Measurements from ENCODE around the gene RPH3AL. TPM values are rescaled to one million over a fixed set of nuclear protein-coding genes. Genes with fewer than 3 reads are reported as not detected.

The RPH3AL gene
- total and polyA plus RNA-seq, 8 donors: 43.4 to 89.1 (median 56.0) TPM

DNA sequence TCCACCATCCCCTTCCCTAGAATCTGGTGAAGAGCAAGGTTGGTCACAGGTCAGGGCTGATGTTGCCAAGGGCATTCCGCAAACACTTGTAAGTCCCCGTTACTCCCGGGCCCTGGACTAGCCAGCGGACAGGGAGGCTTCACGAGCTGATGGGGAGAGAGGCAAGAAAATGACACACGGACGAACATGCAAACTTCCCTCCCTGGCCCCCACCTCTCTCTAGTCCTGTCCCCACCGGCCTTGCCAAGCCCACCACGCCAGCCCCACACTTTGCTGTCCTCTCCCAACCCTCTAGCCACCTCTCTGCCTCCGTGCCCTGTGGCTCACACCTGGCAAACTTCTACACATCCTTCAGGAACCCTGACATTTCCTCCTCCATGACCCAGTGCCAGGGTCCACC, 54.8 kb downstream of the RPH3AL start:
- Histone ChIP-seq H3K4me1 (peaks cover 0 to 11% (median 3%) of the 10 kb centered on the region in 3 donors), H3K27ac (no peak overlapping the region), H3K9me3 (no peaks in the 10 kb centered on the region), H3K27me3 (no peaks in the 10 kb centered on the region), H3K4me3 (no peak overlapping the region), H3K36me3 (peaks cover 0 to 6% (median 0%) of the 10 kb centered on the region in 3 donors)
- WGBS, 2 donors: 90 to 92% methylated on average over 10 of the region's 10 CpGs
- DNase-seq (peak in 2 of 6 donors; percentile 39 to 49), FAIRE-seq (no peak), ATAC-seq (no peak)
- intact Hi-C loops (cut with DNase I): no loop called here
- TF ChIP-seq, protein P1, sequence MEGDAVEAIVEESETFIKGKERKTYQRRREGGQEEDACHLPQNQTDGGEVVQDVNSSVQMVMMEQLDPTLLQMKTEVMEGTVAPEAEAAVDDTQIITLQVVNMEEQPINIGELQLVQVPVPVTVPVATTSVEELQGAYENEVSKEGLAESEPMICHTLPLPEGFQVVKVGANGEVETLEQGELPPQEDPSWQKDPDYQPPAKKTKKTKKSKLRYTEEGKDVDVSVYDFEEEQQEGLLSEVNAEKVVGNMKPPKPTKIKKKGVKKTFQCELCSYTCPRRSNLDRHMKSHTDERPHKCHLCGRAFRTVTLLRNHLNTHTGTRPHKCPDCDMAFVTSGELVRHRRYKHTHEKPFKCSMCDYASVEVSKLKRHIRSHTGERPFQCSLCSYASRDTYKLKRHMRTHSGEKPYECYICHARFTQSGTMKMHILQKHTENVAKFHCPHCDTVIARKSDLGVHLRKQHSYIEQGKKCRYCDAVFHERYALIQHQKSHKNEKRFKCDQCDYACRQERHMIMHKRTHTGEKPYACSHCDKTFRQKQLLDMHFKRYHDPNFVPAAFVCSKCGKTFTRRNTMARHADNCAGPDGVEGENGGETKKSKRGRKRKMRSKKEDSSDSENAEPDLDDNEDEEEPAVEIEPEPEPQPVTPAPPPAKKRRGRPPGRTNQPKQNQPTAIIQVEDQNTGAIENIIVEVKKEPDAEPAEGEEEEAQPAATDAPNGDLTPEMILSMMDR (IDR thresholded peaks at IDR 0.05): no peak

DNA sequence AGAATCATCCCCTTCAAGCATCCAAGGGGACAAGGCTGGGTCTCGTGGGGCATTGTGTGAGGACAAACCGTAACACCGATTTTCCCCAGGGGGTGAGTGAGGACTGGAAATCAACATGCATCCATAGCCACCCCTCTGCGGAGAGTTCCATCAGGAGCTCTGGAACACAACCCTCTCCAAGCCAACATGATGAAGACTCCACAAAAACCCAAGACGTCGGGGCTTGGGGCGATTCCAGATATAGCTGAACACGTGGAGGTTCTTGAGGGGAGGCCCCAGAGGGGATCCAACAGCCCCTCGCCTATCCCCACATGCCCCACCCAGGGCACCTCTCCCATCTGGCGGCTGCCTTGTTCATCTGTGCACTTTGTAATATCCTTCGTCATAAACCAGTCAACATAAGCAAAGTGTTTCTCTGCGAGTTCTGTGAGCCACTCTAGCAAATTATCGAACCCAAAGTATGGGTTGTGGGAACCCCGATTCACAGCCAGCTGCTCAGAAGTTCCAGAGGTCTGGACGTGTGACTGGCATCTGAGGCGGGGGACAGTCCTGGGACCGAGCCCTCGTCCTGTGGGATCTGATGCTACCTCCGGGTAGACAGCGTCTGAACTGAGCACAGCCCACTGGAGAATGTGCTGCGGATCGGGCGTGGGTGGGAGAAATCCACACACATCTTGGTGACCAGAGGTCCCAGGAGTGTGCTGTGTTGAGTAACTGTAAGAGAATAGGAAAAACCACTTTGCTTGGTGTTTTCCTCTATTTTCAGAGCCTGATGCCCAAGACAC, 55.5 kb downstream of the RPH3AL start:
- FAIRE-seq: no peak

DNA sequence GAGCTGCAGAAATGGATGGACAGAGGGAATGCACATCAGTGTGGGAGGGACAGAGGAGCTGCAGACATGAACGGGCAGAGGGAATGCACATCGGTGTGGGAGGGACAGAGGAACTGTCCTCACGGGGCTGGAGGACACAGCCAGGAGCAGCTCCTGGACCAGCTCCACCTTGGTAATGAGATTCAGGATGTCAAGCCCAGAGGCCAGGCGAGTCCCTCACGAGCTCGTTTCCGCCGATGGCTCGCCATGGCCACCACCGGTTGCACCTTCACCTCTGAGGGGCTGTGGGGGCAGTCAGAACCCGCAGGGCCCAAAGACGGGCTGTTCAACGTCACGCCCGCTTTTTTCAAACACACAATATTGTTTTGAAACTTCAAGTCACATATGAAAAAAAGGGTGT, 56.2 kb downstream of the RPH3AL start:
- no peaks in the 10 kb centered on the region for H3K36me3 ChIP-seq
- H3K9me3 ChIP-seq: no peaks in the 10 kb centered on the region
- H3K4me1 ChIP-seq: peaks cover 0 to 11% (median 3%) of the 10 kb centered on the region in 3 donors
- WGBS, 2 donors: 83 to 89% methylated on average over 14 to 15 of the region's 15 CpGs
- TF ChIP-seq, protein P1 (IDR thresholded peaks at IDR 0.05): no peak
- DNase-seq (peak in 2 of 6 donors; percentile 5 to 47), ATAC-seq (no peak), FAIRE-seq (no peak)
- H3K27me3 ChIP-seq: no peaks in the 10 kb centered on the region
- H3K4me3 ChIP-seq: no peak overlapping the region
- intact Hi-C loops (cut with DNase I): no loop called here
- no peak overlapping the region for H3K27ac ChIP-seq

More for the DNA sequence above, 55.5 kb downstream of the RPH3AL start:
- Histone ChIP-seq H3K27me3 (no peaks in the 10 kb centered on the region), H3K9me3 (no peaks in the 10 kb centered on the region), H3K4me3 (no peak overlapping the region), H3K36me3 (peaks cover 0 to 3% (median 0%) of the 10 kb centered on the region in 3 donors), H3K4me1 (peaks cover 0 to 11% (median 3%) of the 10 kb centered on the region in 3 donors), H3K27ac (no peak overlapping the region)
- intact Hi-C loops (cut with DNase I): no loop called here
- TF ChIP-seq, protein P1 (IDR thresholded peaks at IDR 0.05): no peak
- 90 to 91% methylated on average over 23 of the region's 23 CpGs for WGBS, 2 donors
- DNase-seq: peak in 2 of 6 donors; percentile 12 to 34
- no peak for ATAC-seq

DNA sequence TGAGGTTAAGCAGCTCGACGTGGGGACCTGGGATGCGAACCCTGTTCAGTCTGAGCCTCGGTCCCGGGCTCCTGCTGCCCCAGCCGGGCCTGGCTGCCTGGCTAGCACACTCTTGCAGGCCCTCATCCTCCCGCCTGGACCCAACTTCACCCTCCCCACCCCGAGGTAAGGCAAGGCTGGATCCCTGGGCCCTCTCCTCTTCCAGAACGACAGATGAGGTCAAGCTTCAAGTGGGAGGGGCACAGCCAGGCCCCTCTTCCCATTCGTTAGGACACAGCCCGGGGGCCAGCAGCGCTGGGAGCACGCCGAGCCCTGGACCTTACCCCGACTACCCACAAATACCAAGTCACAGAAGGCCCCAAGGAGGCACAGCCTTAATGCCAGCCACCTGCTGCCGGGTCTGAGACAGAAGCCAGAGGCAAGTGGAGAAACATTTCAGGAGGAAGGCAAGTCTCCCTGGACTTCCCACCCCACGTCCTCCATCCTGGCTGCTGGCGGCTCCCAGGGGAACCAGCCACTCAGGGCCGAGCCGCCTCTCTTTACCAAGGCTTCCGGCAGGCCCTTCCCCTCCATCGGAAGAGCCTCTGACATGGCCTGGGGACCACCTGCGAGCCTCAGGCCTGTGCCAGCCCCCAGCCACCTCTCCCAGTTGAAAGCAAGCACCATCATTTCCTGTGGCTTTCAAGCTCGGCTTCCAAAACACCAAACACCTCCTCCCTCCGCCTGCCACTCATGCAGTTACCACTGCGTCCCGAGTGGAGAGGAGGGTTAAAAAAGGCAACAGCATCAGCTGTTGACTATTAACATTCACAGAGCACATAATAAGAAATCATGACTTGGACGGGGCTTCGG, 59.9 kb downstream of the RPH3AL start:
- Histone ChIP-seq H3K4me3 (no peak overlapping the region), H3K9me3 (no peaks in the 10 kb centered on the region), H3K36me3 (peaks cover 0 to 4% (median 0%) of the 10 kb centered on the region in 3 donors), H3K27ac (no peak overlapping the region), H3K4me1 (no peaks in the 10 kb centered on the region), H3K27me3 (no peaks in the 10 kb centered on the region)
- TF ChIP-seq, protein P1 (IDR thresholded peaks at IDR 0.05): no peak
- DNase-seq (peak in 4 of 6 donors; percentile 9 to 51 (median 31)), ATAC-seq (peak in 1 of 4 donors; percentile 23), FAIRE-seq (no peak)
- 87 to 90% methylated on average over 29 of the region's 29 CpGs for WGBS, 2 donors
- intact Hi-C loops (cut with DNase I): no loop called here
